Hepatocyte (in vitro differentiated cells): ENCODE data around the gene CAMKK2.

ENCODE experiments used
- CTCF ChIP-seq: fragments of 200-600 bp; sonication (generic); IDR thresholded peaks from 2 replicates; pipeline ENCODE4 v1.5.1; 2016; ENCODE audit warnings: antibody characterized with exemption, mild to moderate bottlenecking; ENCODE audit not compliant: poor library complexity
- EZH2 ChIP-seq: fragments of 200-600 bp; sonication (generic); IDR thresholded peaks from 2 replicates; pipeline ENCODE4 v1.6.1; 2016; ENCODE audit warnings: antibody characterized with exemption, mild to moderate bottlenecking, borderline replicate concordance

- no peak for TF ChIP-seq CTCF
- no peak for TF ChIP-seq EZH2
Measured at GRCh38 chr12:121283841-121284240, 12.7 kb downstream of the CAMKK2 start.
